Liver (tissue), 2 donors: ENCODE measurements around the gene MSI2.

Experiments used
- ATF3 ChIP-seq: IDR thresholded peaks from 2 replicates; pipeline ENCODE4 v1.6.1; 2016; ENCODE audit warnings: antibody characterized with exemption
- TF ChIP-seq, protein P1 (sequence below): IDR thresholded peaks from 2 replicates; pipeline ENCODE4 v1.6.1; 2016; ENCODE audit warnings: antibody characterized with exemption, mild to moderate bottlenecking
- donor health status: healthy.

DNA sequence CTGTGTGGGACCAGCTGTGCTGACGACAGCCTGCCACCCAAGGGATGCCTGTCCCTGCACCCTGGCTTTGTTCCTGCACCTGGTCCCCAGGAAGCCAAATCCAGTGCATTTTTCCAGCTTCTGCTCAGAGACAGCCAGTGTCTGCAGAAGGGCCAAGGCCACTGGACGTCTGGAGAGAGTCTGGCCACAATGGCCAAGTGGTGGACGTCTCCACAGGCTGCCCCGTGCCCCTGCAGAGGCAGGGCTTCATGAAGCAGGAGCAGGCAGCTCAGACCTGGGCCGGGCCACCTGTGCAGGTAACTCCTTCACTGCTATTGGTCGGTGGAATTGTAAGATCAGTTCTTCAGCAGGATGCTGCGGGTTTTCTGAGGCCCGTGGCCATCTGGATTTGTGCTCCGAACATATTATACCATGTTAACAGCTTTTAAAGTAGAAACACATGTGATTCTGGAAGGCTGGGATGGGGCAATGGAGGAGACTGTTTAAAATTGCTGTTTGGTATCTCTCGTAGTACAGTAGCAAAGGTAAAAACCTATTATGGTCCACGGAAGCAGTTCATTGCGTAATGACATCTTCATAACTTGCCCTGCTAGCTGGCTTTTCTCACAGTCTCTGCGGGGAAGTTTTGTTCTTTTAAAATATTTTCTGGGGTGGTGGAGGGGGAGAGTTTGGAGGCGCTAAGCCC, 303.5 kb downstream of the MSI2 start:
- TF ChIP-seq, protein P1, sequence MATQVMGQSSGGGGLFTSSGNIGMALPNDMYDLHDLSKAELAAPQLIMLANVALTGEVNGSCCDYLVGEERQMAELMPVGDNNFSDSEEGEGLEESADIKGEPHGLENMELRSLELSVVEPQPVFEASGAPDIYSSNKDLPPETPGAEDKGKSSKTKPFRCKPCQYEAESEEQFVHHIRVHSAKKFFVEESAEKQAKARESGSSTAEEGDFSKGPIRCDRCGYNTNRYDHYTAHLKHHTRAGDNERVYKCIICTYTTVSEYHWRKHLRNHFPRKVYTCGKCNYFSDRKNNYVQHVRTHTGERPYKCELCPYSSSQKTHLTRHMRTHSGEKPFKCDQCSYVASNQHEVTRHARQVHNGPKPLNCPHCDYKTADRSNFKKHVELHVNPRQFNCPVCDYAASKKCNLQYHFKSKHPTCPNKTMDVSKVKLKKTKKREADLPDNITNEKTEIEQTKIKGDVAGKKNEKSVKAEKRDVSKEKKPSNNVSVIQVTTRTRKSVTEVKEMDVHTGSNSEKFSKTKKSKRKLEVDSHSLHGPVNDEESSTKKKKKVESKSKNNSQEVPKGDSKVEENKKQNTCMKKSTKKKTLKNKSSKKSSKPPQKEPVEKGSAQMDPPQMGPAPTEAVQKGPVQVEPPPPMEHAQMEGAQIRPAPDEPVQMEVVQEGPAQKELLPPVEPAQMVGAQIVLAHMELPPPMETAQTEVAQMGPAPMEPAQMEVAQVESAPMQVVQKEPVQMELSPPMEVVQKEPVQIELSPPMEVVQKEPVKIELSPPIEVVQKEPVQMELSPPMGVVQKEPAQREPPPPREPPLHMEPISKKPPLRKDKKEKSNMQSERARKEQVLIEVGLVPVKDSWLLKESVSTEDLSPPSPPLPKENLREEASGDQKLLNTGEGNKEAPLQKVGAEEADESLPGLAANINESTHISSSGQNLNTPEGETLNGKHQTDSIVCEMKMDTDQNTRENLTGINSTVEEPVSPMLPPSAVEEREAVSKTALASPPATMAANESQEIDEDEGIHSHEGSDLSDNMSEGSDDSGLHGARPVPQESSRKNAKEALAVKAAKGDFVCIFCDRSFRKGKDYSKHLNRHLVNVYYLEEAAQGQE, result no peak
- TF ChIP-seq ATF3, result no peak
